ENCODE measurements around the gene TSPEAR.
"Not testable (repeated sequence)": the region's sequence is repeated elsewhere in the genome, so short reads cannot be mapped to it uniquely, and the experiment has no call there.

Gene TSPEAR

GRCh38 chr21:44687671-44688070, 23.7 kb downstream of the TSPEAR start:
- in situ Hi-C loops (cut with MboI; ENCODE audit: low sequenced_read_pairs, unreplicated experiment) = no loop called here
- DNase-seq (ENCODE audit: low spot score) = no peak
- no peak for TF ChIP-seq CTCF (IDR thresholded peaks at IDR 0.05; ENCODE audit: borderline replicate concordance, control extremely low read depth, extremely low read depth, insufficient read depth, missing control alignments)

- no peak for DNase-seq (ENCODE audit: low spot score)
- no peak for TF ChIP-seq CTCF (IDR thresholded peaks at IDR 0.05; ENCODE audit: borderline replicate concordance, control extremely low read depth, extremely low read depth, insufficient read depth, missing control alignments)
- in situ Hi-C loops (cut with MboI; ENCODE audit: low sequenced_read_pairs, unreplicated experiment) = no loop called here
These were observed 24.4 kb downstream of the TSPEAR start for GRCh38 chr21:44686843-44687561.

GRCh38 chr21:44686000-44686781, 25.2 kb downstream of the TSPEAR start:
- in situ Hi-C loops (cut with MboI; ENCODE audit: low sequenced_read_pairs, unreplicated experiment) = no loop called here
- no peak for DNase-seq (ENCODE audit: low spot score)
- no peak for TF ChIP-seq CTCF (IDR thresholded peaks at IDR 0.05; ENCODE audit: borderline replicate concordance, control extremely low read depth, extremely low read depth, insufficient read depth, missing control alignments)

- in situ Hi-C loops (cut with MboI; ENCODE audit: low sequenced_read_pairs, unreplicated experiment); DNase-seq (ENCODE audit: low spot score): not testable (repeated sequence)
These were observed 26.3 kb downstream of the TSPEAR start for GRCh38 chr21:44685050-44685449.

- no peak for DNase-seq (ENCODE audit: low spot score)
- TF ChIP-seq CTCF (IDR thresholded peaks at IDR 0.05; ENCODE audit: borderline replicate concordance, control extremely low read depth, extremely low read depth, insufficient read depth, missing control alignments) = no peak
- in situ Hi-C loops (cut with MboI; ENCODE audit: low sequenced_read_pairs, unreplicated experiment) = no loop called here
These were observed 26.9 kb downstream of the TSPEAR start for GRCh38 chr21:44684483-44684882.

GRCh38 chr21:44684077-44684476, 27.3 kb downstream of the TSPEAR start:
- DNase-seq (ENCODE audit: low spot score) = no peak
- TF ChIP-seq CTCF (IDR thresholded peaks at IDR 0.05; ENCODE audit: borderline replicate concordance, control extremely low read depth, extremely low read depth, insufficient read depth, missing control alignments) = no peak
- in situ Hi-C loops (cut with MboI; ENCODE audit: low sequenced_read_pairs, unreplicated experiment) = no loop called here

GRCh38 chr21:44682580-44683151, 28.7 kb downstream of the TSPEAR start:
- no peak for DNase-seq (ENCODE audit: low spot score)
- in situ Hi-C loops (cut with MboI; ENCODE audit: low sequenced_read_pairs, unreplicated experiment) = no loop called here
- no peak for TF ChIP-seq CTCF (IDR thresholded peaks at IDR 0.05; ENCODE audit: borderline replicate concordance, control extremely low read depth, extremely low read depth, insufficient read depth, missing control alignments)

All from GM13976 (cell line).